GM12878 (cell line): Measurements from ENCODE around the gene HOXD3.

ENCODE experiments used
- CTCF ChIP-seq, 3 experiments: IDR thresholded peaks in 2 of 3; conservative IDR thresholded peaks in 1 of 3; 2 replicates each; pipeline ENCODE4 v1.5.1; 2011; ENCODE audit warnings: low read depth in 3 of 3, low read length in 3 of 3, mild to moderate bottlenecking in 3 of 3, control low read depth in 2 of 3, moderate library complexity in 2 of 3, inconsistent platforms in 1 of 3, mixed read lengths in 1 of 3; ENCODE audit not compliant: control insufficient read depth in 2 of 3, insufficient read depth in 1 of 3; ENCODE audit errors: extremely low read depth in 1 of 3
- MAX ChIP-seq: IDR thresholded peaks from 2 replicates; pipeline ENCODE4 v1.6.1; 2012; ENCODE audit warnings: low read depth, low read length, improper control_type of control experiment
- POLR2AphosphoS5 ChIP-seq: IDR thresholded peaks from 2 replicates; pipeline ENCODE4 v1.6.1; 2011; ENCODE audit warnings: mild to moderate bottlenecking, low read length, inconsistent platforms
- SMAD1 ChIP-seq: fragments of 450-650 bp; IDR thresholded peaks from 2 replicates; pipeline ENCODE4 v1.6.1; 2018; ENCODE audit warnings: mild to moderate bottlenecking, low read depth; ENCODE audit not compliant: partially characterized antibody
- SP1 ChIP-seq: IDR thresholded peaks from one replicate; pipeline ENCODE4 v1.6.1; 2011; ENCODE audit warnings: low read depth, low read length
- ZNF274 ChIP-seq: IDR thresholded peaks from one replicate; pipeline ENCODE4 v1.8.0; 2011; ENCODE audit not compliant: insufficient read length, insufficient read depth
- ZNF687 ChIP-seq: fragments of 450-650 bp; IDR thresholded peaks from 2 replicates; pipeline ENCODE4 v1.6.1; 2017; ENCODE audit warnings: mild to moderate bottlenecking, moderate library complexity
- TF ChIP-seq, protein P1 (sequence below): fragments of 450-650 bp; IDR thresholded peaks from 2 replicates; pipeline ENCODE4 v1.6.1; 2018; ENCODE audit warnings: borderline replicate concordance, mild to moderate bottlenecking; ENCODE audit not compliant: partially characterized antibody

DNA sequence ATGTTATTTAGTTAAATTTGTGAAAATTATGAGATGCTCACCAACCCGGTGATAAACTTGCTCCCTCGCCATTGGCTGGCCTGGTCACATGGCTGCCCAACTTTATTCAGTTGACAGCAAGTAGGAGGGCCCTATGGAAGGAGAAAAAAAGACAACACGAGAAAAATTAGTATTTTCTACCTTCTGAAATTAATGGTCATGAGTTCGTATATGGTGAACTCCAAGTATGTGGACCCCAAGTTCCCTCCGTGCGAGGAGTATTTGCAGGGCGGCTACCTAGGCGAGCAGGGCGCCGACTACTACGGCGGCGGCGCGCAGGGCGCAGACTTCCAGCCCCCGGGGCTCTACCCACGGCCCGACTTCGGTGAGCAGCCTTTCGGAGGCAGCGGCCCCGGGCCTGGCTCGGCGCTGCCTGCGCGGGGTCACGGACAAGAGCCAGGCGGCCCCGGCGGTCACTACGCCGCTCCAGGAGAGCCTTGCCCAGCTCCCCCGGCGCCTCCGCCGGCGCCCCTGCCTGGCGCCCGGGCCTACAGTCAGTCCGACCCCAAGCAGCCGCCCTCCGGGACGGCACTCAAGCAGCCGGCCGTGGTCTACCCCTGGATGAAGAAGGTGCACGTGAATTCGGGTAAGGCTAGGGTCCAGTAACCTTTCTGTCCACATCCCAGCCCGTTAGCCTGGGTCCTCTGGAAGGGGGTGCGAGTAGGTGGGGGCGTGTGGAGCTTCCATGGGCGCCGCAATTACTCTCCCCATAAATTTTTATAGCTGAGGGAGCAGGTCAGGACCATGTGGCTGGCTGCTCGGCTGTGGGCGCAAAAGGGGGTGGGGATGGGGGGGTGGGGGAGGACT is 5.4 kb upstream of the HOXD3 start, which contains the start of gene HOXD4:
- TF ChIP-seq, protein P1, sequence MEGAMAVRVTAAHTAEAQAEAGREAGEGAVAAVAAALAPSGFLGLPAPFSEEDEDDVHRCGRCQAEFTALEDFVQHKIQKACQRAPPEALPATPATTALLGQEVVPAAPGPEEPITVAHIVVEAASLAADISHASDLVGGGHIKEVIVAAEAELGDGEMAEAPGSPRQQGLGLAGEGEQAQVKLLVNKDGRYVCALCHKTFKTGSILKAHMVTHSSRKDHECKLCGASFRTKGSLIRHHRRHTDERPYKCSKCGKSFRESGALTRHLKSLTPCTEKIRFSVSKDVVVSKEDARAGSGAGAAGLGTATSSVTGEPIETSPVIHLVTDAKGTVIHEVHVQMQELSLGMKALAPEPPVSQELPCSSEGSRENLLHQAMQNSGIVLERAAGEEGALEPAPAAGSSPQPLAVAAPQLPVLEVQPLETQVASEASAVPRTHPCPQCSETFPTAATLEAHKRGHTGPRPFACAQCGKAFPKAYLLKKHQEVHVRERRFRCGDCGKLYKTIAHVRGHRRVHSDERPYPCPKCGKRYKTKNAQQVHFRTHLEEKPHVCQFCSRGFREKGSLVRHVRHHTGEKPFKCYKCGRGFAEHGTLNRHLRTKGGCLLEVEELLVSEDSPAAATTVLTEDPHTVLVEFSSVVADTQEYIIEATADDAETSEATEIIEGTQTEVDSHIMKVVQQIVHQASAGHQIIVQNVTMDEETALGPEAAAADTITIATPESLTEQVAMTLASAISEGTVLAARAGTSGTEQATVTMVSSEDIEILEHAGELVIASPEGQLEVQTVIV = no peak
- TF ChIP-seq ZNF274 (no peak), MAX (no peak), POLR2AphosphoS5 (no peak), ZNF687 (no peak), CTCF (IDR thresholded peaks at IDR 0.05 in 2 of 3, conservative IDR thresholded peaks at IDR 0.05 in 1 of 3; ENCODE audit: control insufficient read depth in 2 of 3, extremely low read depth in 1 of 3, insufficient read depth in 1 of 3, low read depth in 3 of 3, low read length in 3 of 3) (no peak), SMAD1 (no peak), SP1 (no peak)
